CD4-positive, alpha-beta T cell treated with Interleukin-1 beta for 1 hour (primary cell): ENCODE measurements around the gene GADD45GIP1.

Experiments
- DNase-seq, 2 donors: peaks; one replicate each; pipeline ENCODE4 v3.0.0-alpha.2; 2020 to 2022

GADD45GIP1 gene

GRCh38 chr19:12956446-12957388 lies at the start of gene GADD45GIP1:
Gene GADD45GIP1, minus strand, starts transcription at chr19:12957223. Its CDS starts 11 bp downstream, at chr19:12957212.
- DNase-seq: peak; percentile 82 to 84

- no peak for DNase-seq
Observed at GRCh38 chr19:13005861-13006370, 48.9 kb upstream of the GADD45GIP1 start.

- no peak for DNase-seq
Observed at GRCh38 chr19:13005253-13005652, 48.2 kb upstream of the GADD45GIP1 start.

GRCh38 chr19:13004273-13004672 lies 47.2 kb upstream of the GADD45GIP1 start:
- no peak for DNase-seq

GRCh38 chr19:13003081-13003480 lies 46.1 kb upstream of the GADD45GIP1 start:
- no peak for DNase-seq

GRCh38 chr19:13002166-13002898 lies 45.3 kb upstream of the GADD45GIP1 start:
- DNase-seq: no peak

- no peak for DNase-seq
Observed at GRCh38 chr19:13001502-13002165, 44.6 kb upstream of the GADD45GIP1 start.

- no peak for DNase-seq
Observed at GRCh38 chr19:13001166-13001501, 44.1 kb upstream of the GADD45GIP1 start.

GRCh38 chr19:12997967-12998940 lies 41.2 kb upstream of the GADD45GIP1 start:
- DNase-seq: no peak

GRCh38 chr19:12997179-12997966 lies 40.4 kb upstream of the GADD45GIP1 start:
- DNase-seq: no peak

GRCh38 chr19:12996406-12997094 lies 39.5 kb upstream of the GADD45GIP1 start:
- DNase-seq: no peak

- DNase-seq: no peak
Observed at GRCh38 chr19:12995596-12996405, 38.8 kb upstream of the GADD45GIP1 start.

GRCh38 chr19:12994701-12995595 lies 37.9 kb upstream of the GADD45GIP1 start, which contains the start of gene NFIX:
Gene NFIX, plus strand, starts transcription at chr19:12995475. Its CDS starts 363 bp downstream, at chr19:12995838.
- peak; percentile 58 to 74 for DNase-seq

GRCh38 chr19:12993562-12993961 lies 36.5 kb upstream of the GADD45GIP1 start:
- no peak for DNase-seq

GRCh38 chr19:12992729-12993128 lies 35.7 kb upstream of the GADD45GIP1 start:
- no peak for DNase-seq

- no peak for DNase-seq
Observed at GRCh38 chr19:12991296-12991695, 34.3 kb upstream of the GADD45GIP1 start.

- no peak for DNase-seq
Observed at GRCh38 chr19:12990853-12991252, 33.8 kb upstream of the GADD45GIP1 start.

GRCh38 chr19:12990431-12990830 lies 33.4 kb upstream of the GADD45GIP1 start:
- DNase-seq: no peak
